Vagina (tissue), 2 donors: Measurements from ENCODE around the gene PPP1R13B. TPM values are rescaled to one million over a fixed set of nuclear protein-coding genes. Genes with fewer than 3 reads are reported as not detected.

Source experiments
- DNase-seq, 2 donors: peaks; one replicate each; pipeline ENCODE4 v3.0.0-alpha.2; 2017; ENCODE audit errors: extremely low spot score in 2 of 2
- H3K27ac ChIP-seq: fragments of 200-600 bp; sonication (generic); one replicate; pipeline ENCODE4 v1.5.1; 2019
- H3K27me3 ChIP-seq: fragments of 200-600 bp; sonication (generic); one replicate; pipeline ENCODE4 v1.5.1; 2019
- H3K36me3 ChIP-seq, 2 donors: fragments of 200-600 bp; sonication (generic); one replicate each; pipeline ENCODE4 v1.5.1; 2017 to 2019
- H3K4me1 ChIP-seq: fragments of 200-600 bp; sonication (generic); one replicate; pipeline ENCODE4 v1.5.1; 2019
- H3K4me3 ChIP-seq, 2 donors: fragments of 200-600 bp; sonication (generic); 1 replicate in 1 of 2; 2 replicates in 1 of 2; pipeline ENCODE4 v1.5.1; 2016 to 2019
- H3K9me3 ChIP-seq: fragments of 200-600 bp; sonication (generic); one replicate; pipeline ENCODE4 v1.5.1; 2019
- POLR2A ChIP-seq, 2 donors: fragments of 450-650 bp; IDR thresholded peaks; one replicate each; pipeline ENCODE4 v1.6.1; 2017; ENCODE audit warnings: antibody characterized with exemption in 2 of 2, mild to moderate bottlenecking in 2 of 2, moderate library complexity in 2 of 2
- POLR2AphosphoS5 ChIP-seq, 2 donors: sonication (generic); formaldehyde crosslinking; IDR thresholded peaks; one replicate each; pipeline ENCODE4 v1.9.0; 2017; ENCODE audit warnings: antibody characterized with exemption in 2 of 2, mild to moderate bottlenecking in 2 of 2, low read depth in 1 of 2; ENCODE audit not compliant: insufficient read depth in 1 of 2
- intact Hi-C: fragments of 100-400 bp; cut with DNase I; formaldehyde crosslinking; loops from one replicate; pipeline ENCODE4 v1.15.1; 2023
- total RNA-seq: library from RNA; depleted of rRNA; stranded (reverse); fragments of >200 nt; gene quantifications from one replicate; pipeline ENCODE4 v1.2.3, GENCODE V29; 2016
- TF ChIP-seq, protein P1 (sequence below), 3 experiments: fragments of 450-650 bp in 2 of 3; fragments of 200-600 bp in 1 of 3; sonication (generic) in 1 of 3; IDR thresholded peaks; one replicate each; pipeline ENCODE4 v1.5.1; 2017 to 2019; ENCODE audit warnings: antibody characterized with exemption in 3 of 3, mild to moderate bottlenecking in 2 of 3, moderate library complexity in 2 of 3

PPP1R13B gene
- total RNA-seq, 1 donor from 2014 or later = 34.1 TPM

DNA sequence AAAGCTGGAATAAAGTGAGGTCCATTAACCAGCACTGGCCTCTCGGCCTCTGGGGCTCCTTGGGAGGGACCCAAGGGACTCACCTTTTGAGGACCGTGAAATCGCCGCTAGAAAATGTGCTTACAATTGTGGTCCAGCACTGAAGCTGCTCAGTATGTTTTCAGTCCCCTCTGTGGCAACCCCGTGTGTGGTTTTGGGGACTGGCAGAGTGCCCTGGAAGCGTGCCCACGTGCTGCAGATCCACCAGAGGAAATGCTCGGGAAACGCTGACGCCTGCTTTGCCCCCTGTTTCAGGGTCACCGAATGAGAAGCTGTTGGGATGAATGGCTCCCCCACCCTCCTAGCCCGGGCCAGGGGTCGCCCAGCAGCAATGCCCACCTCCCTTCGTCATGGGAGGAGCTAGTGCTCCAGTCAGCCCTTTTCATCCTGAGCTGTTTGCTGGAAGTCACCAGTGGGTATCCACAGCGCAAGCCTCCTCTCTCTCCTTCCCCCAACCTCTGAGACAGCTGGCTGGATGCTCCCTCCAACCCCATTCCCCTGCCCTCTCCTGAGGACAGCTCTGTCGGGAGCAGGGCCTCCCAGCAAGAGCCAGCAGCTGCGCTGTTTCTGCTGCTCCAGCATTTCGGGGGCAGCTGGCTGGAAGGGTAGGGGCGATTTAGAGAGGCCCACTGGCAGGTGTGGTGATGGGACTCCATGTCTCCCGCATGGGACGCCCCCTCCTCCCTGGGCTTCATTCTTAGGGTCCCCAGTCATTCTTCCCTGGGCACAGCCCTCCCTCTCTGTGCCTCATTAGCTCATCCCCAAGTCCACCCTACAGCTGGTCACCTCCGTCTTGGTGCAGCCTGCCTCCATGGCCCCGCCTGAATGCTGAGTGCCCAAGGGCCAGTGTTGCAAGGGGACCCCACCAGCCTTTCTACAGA lies 33.2 kb upstream of the PPP1R13B start:
- peaks cover 30% of the 10 kb centered on the region for H3K4me1 ChIP-seq
- H3K36me3 ChIP-seq = no peaks in the 10 kb centered on the region
- peak overlapping the region; percentile 19 to 21 for H3K4me3 ChIP-seq
- intact Hi-C loops = loop anchor here (10.0 kb wide), 1 partner anchor 56 kb away; no protein-coding TSS in a partner anchor
- TF ChIP-seq POLR2AphosphoS5 (IDR thresholded peaks at IDR 0.05; ENCODE audit: insufficient read depth in 1 of 2, low read depth in 1 of 2) (peak in 1 of 2 donors; percentile 12), POLR2A (IDR thresholded peaks at IDR 0.05) (no peak)
- TF ChIP-seq, protein P1, sequence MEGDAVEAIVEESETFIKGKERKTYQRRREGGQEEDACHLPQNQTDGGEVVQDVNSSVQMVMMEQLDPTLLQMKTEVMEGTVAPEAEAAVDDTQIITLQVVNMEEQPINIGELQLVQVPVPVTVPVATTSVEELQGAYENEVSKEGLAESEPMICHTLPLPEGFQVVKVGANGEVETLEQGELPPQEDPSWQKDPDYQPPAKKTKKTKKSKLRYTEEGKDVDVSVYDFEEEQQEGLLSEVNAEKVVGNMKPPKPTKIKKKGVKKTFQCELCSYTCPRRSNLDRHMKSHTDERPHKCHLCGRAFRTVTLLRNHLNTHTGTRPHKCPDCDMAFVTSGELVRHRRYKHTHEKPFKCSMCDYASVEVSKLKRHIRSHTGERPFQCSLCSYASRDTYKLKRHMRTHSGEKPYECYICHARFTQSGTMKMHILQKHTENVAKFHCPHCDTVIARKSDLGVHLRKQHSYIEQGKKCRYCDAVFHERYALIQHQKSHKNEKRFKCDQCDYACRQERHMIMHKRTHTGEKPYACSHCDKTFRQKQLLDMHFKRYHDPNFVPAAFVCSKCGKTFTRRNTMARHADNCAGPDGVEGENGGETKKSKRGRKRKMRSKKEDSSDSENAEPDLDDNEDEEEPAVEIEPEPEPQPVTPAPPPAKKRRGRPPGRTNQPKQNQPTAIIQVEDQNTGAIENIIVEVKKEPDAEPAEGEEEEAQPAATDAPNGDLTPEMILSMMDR (IDR thresholded peaks at IDR 0.05) = no peak
- H3K9me3 ChIP-seq = no peaks in the 10 kb centered on the region
- no peak for DNase-seq
- no peaks in the 10 kb centered on the region for H3K27me3 ChIP-seq
- peak overlapping the region; percentile 20 for H3K27ac ChIP-seq

DNA sequence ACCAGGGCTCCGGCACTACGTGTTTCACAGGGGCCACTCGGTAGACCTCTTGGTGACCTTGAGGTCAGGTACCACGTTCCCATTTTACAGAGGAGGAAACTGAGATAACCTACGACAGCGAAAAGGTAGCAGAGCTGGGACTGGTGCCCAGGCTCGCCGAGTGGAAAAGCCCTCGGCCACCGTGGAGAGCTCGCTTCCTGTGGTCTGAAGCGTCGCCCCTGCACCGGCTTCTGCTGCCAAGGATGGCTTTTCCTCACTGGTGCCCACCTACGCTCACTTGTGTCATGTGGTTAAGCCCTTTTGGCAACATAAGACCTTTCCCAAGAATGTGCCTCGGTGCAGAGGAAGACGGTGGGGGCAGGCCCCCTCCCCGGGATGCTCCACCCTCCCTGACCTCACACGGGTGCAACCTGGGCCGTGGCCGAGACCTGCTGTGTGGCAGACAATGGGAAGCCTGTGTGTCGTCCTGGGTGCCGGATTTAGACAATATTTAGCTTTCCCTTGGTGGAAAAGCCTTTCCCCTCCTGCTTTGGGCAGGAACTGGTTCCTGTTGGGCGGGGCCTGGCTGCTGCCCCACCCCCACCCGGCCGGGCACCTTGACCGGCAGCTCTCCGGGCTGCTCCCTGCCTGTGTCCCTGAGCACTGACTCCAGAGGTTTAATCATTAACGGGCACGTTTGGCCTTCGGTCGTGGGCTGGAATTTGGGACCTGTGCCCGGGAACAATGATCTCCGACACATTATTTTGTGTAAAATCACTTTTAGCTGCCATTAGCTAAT lies 32.4 kb upstream of the PPP1R13B start:
- Histone ChIP-seq H3K27ac (peak overlapping the region; percentile 20), H3K4me3 (peak overlapping the region; percentile 19 to 21)
- intact Hi-C loops = loop anchor here (10.0 kb wide), 1 partner anchor 55 kb away; no protein-coding TSS in a partner anchor

DNA sequence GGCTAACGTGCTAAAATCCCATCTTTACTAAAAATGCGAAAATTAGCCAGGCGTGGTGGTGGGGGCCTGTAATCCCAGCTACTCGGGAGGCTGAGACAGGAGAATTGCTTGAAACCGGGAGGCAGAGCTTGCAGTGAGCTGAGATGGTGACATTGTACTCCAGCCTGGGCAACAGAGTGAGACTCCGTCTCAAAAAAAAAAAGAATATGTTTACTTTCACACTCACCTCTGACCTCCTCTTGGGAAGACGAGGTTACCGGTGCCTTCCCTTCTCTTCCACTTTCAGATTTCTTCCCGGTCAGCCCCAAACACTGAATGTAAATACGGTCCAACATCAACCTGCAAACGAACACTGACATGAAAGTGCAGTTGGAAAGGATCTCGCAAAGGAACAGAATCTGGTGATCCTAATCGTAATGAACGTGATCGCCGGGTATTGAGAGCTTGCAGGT lies 31.8 kb upstream of the PPP1R13B start:
- DNase-seq = no peak
- Histone ChIP-seq H3K4me1 (peaks cover 30% of the 10 kb centered on the region), H3K27me3 (no peaks in the 10 kb centered on the region), H3K27ac (no peak overlapping the region), H3K4me3 (no peak overlapping the region), H3K36me3 (no peaks in the 10 kb centered on the region), H3K9me3 (no peaks in the 10 kb centered on the region)
- intact Hi-C loops = no loop called here
- TF ChIP-seq, protein P1 (IDR thresholded peaks at IDR 0.05) = no peak
- no peak for TF ChIP-seq POLR2AphosphoS5 (IDR thresholded peaks at IDR 0.05; ENCODE audit: insufficient read depth in 1 of 2, low read depth in 1 of 2)
- TF ChIP-seq POLR2A (IDR thresholded peaks at IDR 0.05) = no peak

More for the DNA sequence above, 32.4 kb upstream of the PPP1R13B start:
- Histone ChIP-seq H3K36me3 (no peaks in the 10 kb centered on the region), H3K27me3 (no peaks in the 10 kb centered on the region), H3K9me3 (no peaks in the 10 kb centered on the region), H3K4me1 (peaks cover 30% of the 10 kb centered on the region)
- no peak for DNase-seq
- no peak for TF ChIP-seq POLR2AphosphoS5 (IDR thresholded peaks at IDR 0.05; ENCODE audit: insufficient read depth in 1 of 2, low read depth in 1 of 2)
- no peak for TF ChIP-seq POLR2A (IDR thresholded peaks at IDR 0.05)
- TF ChIP-seq, protein P1 (IDR thresholded peaks at IDR 0.05) = no peak

DNA sequence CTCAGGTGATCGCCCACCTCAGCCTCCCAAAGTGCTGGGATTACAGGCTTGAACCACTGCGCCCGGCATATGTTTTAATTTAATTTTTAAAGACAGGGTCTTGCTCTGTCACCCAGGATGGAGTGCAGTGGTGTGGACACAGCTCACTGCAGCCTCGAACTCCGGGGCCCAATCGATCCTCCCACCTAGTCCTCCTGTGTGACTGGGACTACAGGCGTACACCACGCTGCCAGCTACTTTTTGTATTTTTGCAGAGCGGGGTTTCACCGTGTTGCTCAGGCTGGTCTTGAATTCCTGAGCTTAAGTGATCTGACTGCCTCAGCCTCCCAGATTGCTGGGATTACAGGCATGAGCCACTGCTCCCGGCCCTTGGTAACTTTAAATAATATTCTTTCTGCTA lies 30.8 kb upstream of the PPP1R13B start:
- Histone ChIP-seq H3K27ac (no peak overlapping the region), H3K9me3 (no peaks in the 10 kb centered on the region), H3K4me1 (peaks cover 30% of the 10 kb centered on the region), H3K27me3 (no peaks in the 10 kb centered on the region), H3K4me3 (no peak overlapping the region), H3K36me3 (no peaks in the 10 kb centered on the region)
- no peak for DNase-seq
- intact Hi-C loops = no loop called here
- no peak for TF ChIP-seq POLR2AphosphoS5 (IDR thresholded peaks at IDR 0.05; ENCODE audit: insufficient read depth in 1 of 2, low read depth in 1 of 2)
- no peak for TF ChIP-seq POLR2A (IDR thresholded peaks at IDR 0.05)
- TF ChIP-seq, protein P1 (IDR thresholded peaks at IDR 0.05) = no peak
